GM13977 (cell line): ENCODE measurements around the gene UBL7.
"Not testable (repeated sequence)": the region's sequence is repeated elsewhere in the genome, so short reads cannot be mapped to it uniquely, and the experiment has no call there.

Experiments used
- DNase-seq: peaks from one replicate; pipeline ENCODE4 v3.0.0; 2012; ENCODE audit warnings: low spot score
- in situ Hi-C: fragments of 300-500 bp; cut with MboI; formaldehyde crosslinking; loops from one replicate; pipeline ENCODE4 v1.12.0; 2022; ENCODE audit warnings: low sequenced_read_pairs, low pct_unique_long_range_greater_than_20kb, mixed read lengths, inconsistent platforms; ENCODE audit not compliant: unreplicated experiment
- TF ChIP-seq, protein P1 (sequence below): IDR thresholded peaks from 2 replicates; pipeline ENCODE4 v1.5.1; 2012; ENCODE audit warnings: mild to moderate bottlenecking, control low read depth; ENCODE audit not compliant: insufficient read depth; ENCODE audit errors: extremely low read depth, missing control alignments

Gene UBL7

DNA sequence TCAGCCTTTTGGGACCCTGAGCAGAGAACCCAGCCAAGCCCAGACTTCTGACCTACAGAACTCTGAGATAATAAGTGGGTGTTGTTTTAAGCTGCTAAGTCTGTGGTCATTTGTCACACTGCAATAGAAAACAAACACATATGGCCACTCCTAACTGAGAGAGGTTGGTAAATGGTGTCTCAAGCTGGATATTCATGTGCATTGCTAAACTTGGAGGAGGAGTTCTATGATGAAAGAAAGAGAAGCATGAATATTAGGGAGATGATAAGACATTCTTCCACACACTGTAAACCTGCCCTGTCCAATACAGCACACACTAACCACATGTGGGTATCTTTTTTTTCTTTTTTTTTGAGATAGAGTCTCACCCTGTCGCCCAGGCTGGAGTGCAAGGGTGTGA is 27.8 kb upstream of the UBL7 start:
- TF ChIP-seq, protein P1, sequence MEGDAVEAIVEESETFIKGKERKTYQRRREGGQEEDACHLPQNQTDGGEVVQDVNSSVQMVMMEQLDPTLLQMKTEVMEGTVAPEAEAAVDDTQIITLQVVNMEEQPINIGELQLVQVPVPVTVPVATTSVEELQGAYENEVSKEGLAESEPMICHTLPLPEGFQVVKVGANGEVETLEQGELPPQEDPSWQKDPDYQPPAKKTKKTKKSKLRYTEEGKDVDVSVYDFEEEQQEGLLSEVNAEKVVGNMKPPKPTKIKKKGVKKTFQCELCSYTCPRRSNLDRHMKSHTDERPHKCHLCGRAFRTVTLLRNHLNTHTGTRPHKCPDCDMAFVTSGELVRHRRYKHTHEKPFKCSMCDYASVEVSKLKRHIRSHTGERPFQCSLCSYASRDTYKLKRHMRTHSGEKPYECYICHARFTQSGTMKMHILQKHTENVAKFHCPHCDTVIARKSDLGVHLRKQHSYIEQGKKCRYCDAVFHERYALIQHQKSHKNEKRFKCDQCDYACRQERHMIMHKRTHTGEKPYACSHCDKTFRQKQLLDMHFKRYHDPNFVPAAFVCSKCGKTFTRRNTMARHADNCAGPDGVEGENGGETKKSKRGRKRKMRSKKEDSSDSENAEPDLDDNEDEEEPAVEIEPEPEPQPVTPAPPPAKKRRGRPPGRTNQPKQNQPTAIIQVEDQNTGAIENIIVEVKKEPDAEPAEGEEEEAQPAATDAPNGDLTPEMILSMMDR: no peak
- DNase-seq: no peak
- in situ Hi-C loops: loop anchor here (5.0 kb wide), 1 partner anchor 111 kb away; no protein-coding TSS in a partner anchor

DNA sequence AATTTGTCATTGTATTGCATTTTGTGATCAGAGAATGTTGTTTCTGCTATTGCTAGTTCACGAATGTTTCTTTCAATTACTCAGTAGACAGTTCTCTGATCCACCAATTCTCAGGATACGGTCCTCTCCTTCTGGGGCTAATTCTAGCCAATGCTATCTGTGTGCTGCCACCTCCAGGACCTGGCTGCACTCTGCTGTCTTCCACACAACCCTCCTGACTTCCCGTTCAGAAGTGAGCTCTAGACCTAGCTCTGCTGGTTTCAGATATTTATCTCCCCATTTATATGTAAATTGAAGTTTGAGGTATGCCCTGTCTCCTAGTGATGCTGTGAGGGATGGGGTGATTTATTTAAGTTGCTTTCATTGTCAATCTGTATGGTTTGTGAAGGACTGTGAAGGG is 21.7 kb upstream of the UBL7 start:
- in situ Hi-C loops: no loop called here
- DNase-seq: no peak
- TF ChIP-seq, protein P1: no peak

- DNase-seq, in situ Hi-C loops: not testable (repeated sequence)
These were observed 19.4 kb upstream of the UBL7 start for GRCh38 chr15:74480364-74480763.

DNA sequence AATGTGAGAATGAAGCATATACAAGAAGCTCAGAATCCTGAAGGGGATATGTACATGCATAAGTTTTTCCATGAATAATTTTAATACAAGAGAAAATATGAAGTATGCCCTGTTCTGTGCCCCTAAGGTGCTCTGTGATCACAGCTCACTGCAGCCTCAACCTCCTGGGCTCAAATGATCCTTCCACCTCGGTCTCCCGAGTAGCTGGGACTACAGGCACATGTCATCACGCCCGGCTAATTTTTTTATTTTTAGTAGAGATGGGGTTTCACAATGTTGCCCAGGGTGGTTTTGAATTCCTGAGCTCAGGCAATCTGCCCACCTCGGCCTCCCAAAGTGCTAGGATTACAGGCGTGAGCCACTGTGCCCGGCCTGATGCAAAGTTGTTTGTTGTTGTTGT is 10.7 kb upstream of the UBL7 start:
- in situ Hi-C loops, DNase-seq: not testable (repeated sequence)

- DNase-seq: no peak
- in situ Hi-C loops: no loop called here
- TF ChIP-seq, protein P1: no peak
These were observed 9.9 kb upstream of the UBL7 start for GRCh38 chr15:74470631-74471395.

GRCh38 chr15:74468341-74469032 is 7.5 kb upstream of the UBL7 start:
- DNase-seq: no peak
- TF ChIP-seq, protein P1: no peak
- in situ Hi-C loops: no loop called here

DNA sequence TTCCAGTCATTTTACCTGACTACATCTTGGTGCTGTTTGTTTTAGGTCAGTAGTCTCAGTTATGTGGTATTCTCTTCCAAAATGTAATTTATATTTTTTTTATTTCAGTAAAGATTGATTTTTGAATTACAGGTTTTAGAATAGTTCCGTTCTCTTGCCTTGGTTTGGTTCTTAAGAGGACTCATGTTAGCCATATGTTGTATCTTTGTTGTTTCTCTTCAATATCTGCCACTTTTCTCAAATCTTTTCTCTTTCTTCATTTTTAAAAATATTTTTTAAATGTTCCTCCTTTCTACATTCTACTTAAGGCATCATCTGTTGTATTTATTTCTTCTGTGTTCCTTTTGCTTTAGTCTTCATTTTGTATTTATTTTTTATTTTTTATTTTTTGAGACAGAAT is 5.6 kb upstream of the UBL7 start:
- in situ Hi-C loops: no loop called here
- no peak for DNase-seq
- TF ChIP-seq, protein P1: no peak
